ENCODE measurements around the gene PARD3B. TPM values are rescaled to one million over a fixed set of nuclear protein-coding genes. Genes with fewer than 3 reads are reported as not detected.

The PARD3B gene
- total RNA-seq, 1 experiment from 2014 or later, result 6.4 TPM

DNA sequence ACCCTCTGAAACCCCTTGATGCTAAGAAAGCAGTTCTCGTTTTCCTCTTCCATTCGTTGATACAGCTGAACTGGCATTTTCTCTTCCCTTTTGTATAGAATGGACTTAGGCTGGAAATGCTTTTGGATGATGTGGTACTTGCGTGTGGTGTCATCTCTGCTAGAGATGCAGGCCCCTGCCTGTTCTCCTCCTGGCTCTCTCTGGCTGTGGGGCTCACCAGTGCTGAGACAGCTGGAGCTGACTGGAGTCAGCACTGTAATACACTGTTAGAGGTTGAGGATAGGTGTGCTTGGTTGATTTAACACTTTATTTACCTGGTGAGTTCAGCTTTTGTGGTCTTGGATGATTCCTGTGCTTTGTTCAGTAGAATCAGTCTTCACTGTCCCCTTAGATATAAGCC, 30.2 kb downstream of the PARD3B start:
- no peak overlapping the region for H3K14ac ChIP-seq (ENCODE audit: insufficient read depth, low read length)
- no peak overlapping the region for H3K4me2 ChIP-seq (ENCODE audit: insufficient read depth, insufficient read length, low read length)
- H2BK120ac ChIP-seq (ENCODE audit: low read depth, low read length, poor library complexity, severe bottlenecking), result no peak overlapping the region
- H4K5ac ChIP-seq (ENCODE audit: insufficient read length, low read depth, low read length), result no peak overlapping the region
- no peaks in the 10 kb centered on the region for H3K27me3 ChIP-seq (ENCODE audit: insufficient read depth, low read length)
- H2AFZ ChIP-seq (ENCODE audit: low read length), result no peak overlapping the region
- H3K27me3 Mint-ChIP-seq (ENCODE audit: low read depth), result no peaks in the 10 kb centered on the region; the same call in 1 of the 2 replicates
- no peaks in the 10 kb centered on the region; the same call in 1 of the 2 replicates for H3K4me1 ChIP-seq (ENCODE audit: insufficient read depth, low read length)
- H2BK5ac ChIP-seq (ENCODE audit: insufficient read length, low read length), result no peak overlapping the region
- no peaks in the 10 kb centered on the region for H3K79me2 ChIP-seq (ENCODE audit: insufficient read depth, low read length)
- peaks cover 5% of the 10 kb centered on the region in 2 experiments; a peak in 3 of 4 replicates for H3K4me1 Mint-ChIP-seq
- H3K56ac ChIP-seq (ENCODE audit: insufficient read length, low read depth, low read length), result no peak overlapping the region
- no peak overlapping the region for H3K23ac ChIP-seq (ENCODE audit: insufficient read length, low read depth, low read length)
- H2AK5ac ChIP-seq (ENCODE audit: insufficient read length, low read length), result no peak overlapping the region
- no peak overlapping the region for H3K4me3 Mint-ChIP-seq
- WGBS (ENCODE audit: extremely low coverage, insufficient read length, low lambda C conversion rate), result no CpG with 5 or more reads among the region's 3 CpGs
- H3K27ac Mint-ChIP-seq, result peak overlapping the region in 1 of 3 experiments; percentile 14; a peak in 2 of 7 replicates
- no peaks in the 10 kb centered on the region for H3K23me2 ChIP-seq (ENCODE audit: insufficient read length, low read depth, low read length, poor library complexity, severe bottlenecking)
- H4K20me1 ChIP-seq (ENCODE audit: control insufficient read depth, insufficient read depth, insufficient read length), result no peaks in the 10 kb centered on the region
- no peak for DNase-seq
- H3K36me3 Mint-ChIP-seq (ENCODE audit: insufficient read depth in 1 of 3, low read depth in 3 of 3), result no peaks in the 10 kb centered on the region
- H3K4ac ChIP-seq (ENCODE audit: low read depth, low read length), result no peak overlapping the region
- no peak overlapping the region for H4K91ac ChIP-seq (ENCODE audit: insufficient read length, low read depth, low read length)
- no peak overlapping the region for H2BK20ac ChIP-seq (ENCODE audit: low read depth, low read length, poor library complexity, severe bottlenecking)
- no peak overlapping the region for H3K27ac ChIP-seq (ENCODE audit: insufficient read length, low read depth, low read length)
- no peak overlapping the region for H3K18ac ChIP-seq (ENCODE audit: insufficient read length, low read depth, low read length)
- no peak overlapping the region for H3T11ph ChIP-seq (ENCODE audit: low read length)
- H3K9me3 ChIP-seq (ENCODE audit: control insufficient read depth, low read depth, low read length), result no peaks in the 10 kb centered on the region
- no peak overlapping the region for H2BK12ac ChIP-seq (ENCODE audit: insufficient read length, low read depth, low read length)
- no peaks in the 10 kb centered on the region for H3K79me1 ChIP-seq (ENCODE audit: insufficient read depth, low read depth, low read length, poor library complexity, severe bottlenecking)
- no peak overlapping the region for H3K9ac ChIP-seq (ENCODE audit: extremely low read depth, insufficient read length, low read length)
- no peak for TF ChIP-seq CTCF (conservative IDR thresholded peaks at IDR 0.05)
- no peaks in the 10 kb centered on the region for H3K9me3 Mint-ChIP-seq
- H2BK15ac ChIP-seq (ENCODE audit: low read depth, low read length), result no peak overlapping the region
- H4K8ac ChIP-seq (replicated peaks; ENCODE audit: insufficient read length, low read depth, low read length), result no peak overlapping the region

Data from H9 (cell line).